Measurements from ENCODE around the gene GPR3.

GRCh38 chr1:27413004-27413403 is 20.6 kb downstream of the GPR3 start:
- TF ChIP-seq FOXM1 (IDR thresholded peaks at IDR 0.05; ENCODE audit: borderline replicate concordance), result no peak
- TF ChIP-seq SP1 (IDR thresholded peaks at IDR 0.05), result no peak
- no peak for TF ChIP-seq ARNT (IDR thresholded peaks at IDR 0.05)
- TF ChIP-seq, protein P1, sequence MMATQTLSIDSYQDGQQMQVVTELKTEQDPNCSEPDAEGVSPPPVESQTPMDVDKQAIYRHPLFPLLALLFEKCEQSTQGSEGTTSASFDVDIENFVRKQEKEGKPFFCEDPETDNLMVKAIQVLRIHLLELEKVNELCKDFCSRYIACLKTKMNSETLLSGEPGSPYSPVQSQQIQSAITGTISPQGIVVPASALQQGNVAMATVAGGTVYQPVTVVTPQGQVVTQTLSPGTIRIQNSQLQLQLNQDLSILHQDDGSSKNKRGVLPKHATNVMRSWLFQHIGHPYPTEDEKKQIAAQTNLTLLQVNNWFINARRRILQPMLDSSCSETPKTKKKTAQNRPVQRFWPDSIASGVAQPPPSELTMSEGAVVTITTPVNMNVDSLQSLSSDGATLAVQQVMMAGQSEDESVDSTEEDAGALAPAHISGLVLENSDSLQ (IDR thresholded peaks at IDR 0.05), result no peak
- no peak for TF ChIP-seq LEF1 (IDR thresholded peaks at IDR 0.05; ENCODE audit: borderline replicate concordance)
- TF ChIP-seq SUZ12 (IDR thresholded peaks at IDR 0.05), result no peak
- TF ChIP-seq TARDBP (IDR thresholded peaks at IDR 0.05), result no peak
- no peak for TF ChIP-seq ZNF384 (IDR thresholded peaks at IDR 0.05)
- TF ChIP-seq CTBP1 (IDR thresholded peaks at IDR 0.05; ENCODE audit: borderline replicate concordance), result no peak
- TF ChIP-seq L3MBTL2 (conservative IDR thresholded peaks at IDR 0.05), result no peak
- TF ChIP-seq ELF4 (IDR thresholded peaks at IDR 0.05), result no peak
- TF ChIP-seq NFRKB (IDR thresholded peaks at IDR 0.05), result no peak
- no peak for TF ChIP-seq HDGF (IDR thresholded peaks at IDR 0.05; ENCODE audit: borderline replicate concordance)
- no peak for TF ChIP-seq BHLHE40 (IDR thresholded peaks at IDR 0.05; ENCODE audit: borderline replicate concordance)

All from HEK293T (cell line).